Caco-2 (cell line): ENCODE measurements around the gene LSM4. TPM values are rescaled to one million over a fixed set of nuclear protein-coding genes. Genes with fewer than 3 reads are reported as not detected.

Experiments
- BruUV-seq: library from RNA; stranded (reverse); fragments of 400-500 nt; replicated peaks from 2 replicates; lab custom pipeline; 2021; lab: Mats Ljungman, UMichigan
- CTCF ChIA-PET: fragments of 300-600 bp; sonication (Branson Sonifier 250); formaldehyde crosslinking; loops from one replicate; lab custom pipeline; 2022; ENCODE audit warnings: antibody characterized with exemption; lab: Charles Lee
- POLR2A ChIA-PET: fragments of 300-600 bp; sonication (Branson Sonifier 250); formaldehyde crosslinking; loops from one replicate; lab custom pipeline; 2022; ENCODE audit warnings: antibody characterized with exemption; lab: Charles Lee
- DNase-seq, 2 experiments: peaks; one replicate each; pipeline versions ENCODE4 v3.0.0 to v3.0.0-alpha.2; 2020 to 2022
- H3K27me3 ChIP-seq: replicated peaks from 2 replicates; pipeline ENCODE4 v1.6.0; 2011; ENCODE audit warnings: low read length; ENCODE audit not compliant: control insufficient read depth, insufficient read depth
- H3K36me3 ChIP-seq: 2 replicates; pipeline ENCODE4 v1.5.1; 2011; ENCODE audit warnings: low read length; ENCODE audit not compliant: control insufficient read depth, insufficient read depth
- H3K4me1 ChIP-seq: fragments of 250-450 bp; sonication (Bioruptor Pico); 2 replicates; pipeline ENCODE4 v1.5.1; 2020; ENCODE audit warnings: mild to moderate bottlenecking
- H3K4me3 ChIP-seq: 2 replicates; pipeline ENCODE4 v1.5.1; 2011; ENCODE audit warnings: low read depth, mild to moderate bottlenecking, control low read depth, low read length
- H3K9me3 ChIP-seq: fragments of 250-450 bp; sonication (Bioruptor Pico); 2 replicates; pipeline ENCODE4 v1.5.1; 2020; ENCODE audit warnings: mild to moderate bottlenecking, moderate library complexity
- H3K27ac Mint-ChIP-seq: one replicate; pipeline ENCODE4 v1.8.0; 2022; ENCODE audit warnings: mixed read lengths; ENCODE audit not compliant: unreplicated experiment
- H3K27me3 Mint-ChIP-seq: one replicate; pipeline ENCODE4 v1.8.0; 2022; ENCODE audit warnings: mixed read lengths; ENCODE audit not compliant: insufficient read depth, unreplicated experiment
- H3K36me3 Mint-ChIP-seq: one replicate; pipeline ENCODE4 v1.8.0; 2022; ENCODE audit warnings: mild to moderate bottlenecking, mixed read lengths; ENCODE audit not compliant: insufficient read depth, unreplicated experiment
- H3K4me1 Mint-ChIP-seq: one replicate; pipeline ENCODE4 v1.8.0; 2022; ENCODE audit warnings: low read depth, mixed read lengths; ENCODE audit not compliant: unreplicated experiment
- H3K4me3 Mint-ChIP-seq: one replicate; pipeline ENCODE4 v1.8.0; 2022; ENCODE audit warnings: mild to moderate bottlenecking, moderate library complexity, mixed read lengths; ENCODE audit not compliant: unreplicated experiment
- H3K9me3 Mint-ChIP-seq: one replicate; pipeline ENCODE4 v1.8.0; 2022; ENCODE audit warnings: mixed read lengths; ENCODE audit not compliant: unreplicated experiment
- CTCF ChIP-seq, 2 experiments: fragments of 200-600 bp in 1 of 2; IDR thresholded peaks; 1 replicate in 1 of 2; 2 replicates in 1 of 2; pipeline versions ENCODE4 v1.5.1 to v1.8.0; 2011 to 2022; ENCODE audit warnings: antibody characterized with exemption in 1 of 2, control low read depth in 1 of 2, inconsistent platforms in 1 of 2, low read depth in 1 of 2, low read length in 1 of 2, mild to moderate bottlenecking in 1 of 2, moderate library complexity in 1 of 2; ENCODE audit not compliant: insufficient read depth in 1 of 2, severe bottlenecking in 1 of 2, unreplicated experiment in 1 of 2
- intact Hi-C: fragments of 100-400 bp; cut with micrococcal nuclease; formaldehyde crosslinking; loops from one replicate; pipeline ENCODE4 v1.10.0; 2022; ENCODE audit not compliant: unreplicated experiment
- total RNA-seq: library from RNA; stranded (reverse); gene quantifications from 2 replicates; pipeline ENCODE4 v1.2.3, GENCODE V29; 2022

The LSM4 gene
- total RNA-seq, 1 experiment from 2014 or later = 184 TPM

DNA sequence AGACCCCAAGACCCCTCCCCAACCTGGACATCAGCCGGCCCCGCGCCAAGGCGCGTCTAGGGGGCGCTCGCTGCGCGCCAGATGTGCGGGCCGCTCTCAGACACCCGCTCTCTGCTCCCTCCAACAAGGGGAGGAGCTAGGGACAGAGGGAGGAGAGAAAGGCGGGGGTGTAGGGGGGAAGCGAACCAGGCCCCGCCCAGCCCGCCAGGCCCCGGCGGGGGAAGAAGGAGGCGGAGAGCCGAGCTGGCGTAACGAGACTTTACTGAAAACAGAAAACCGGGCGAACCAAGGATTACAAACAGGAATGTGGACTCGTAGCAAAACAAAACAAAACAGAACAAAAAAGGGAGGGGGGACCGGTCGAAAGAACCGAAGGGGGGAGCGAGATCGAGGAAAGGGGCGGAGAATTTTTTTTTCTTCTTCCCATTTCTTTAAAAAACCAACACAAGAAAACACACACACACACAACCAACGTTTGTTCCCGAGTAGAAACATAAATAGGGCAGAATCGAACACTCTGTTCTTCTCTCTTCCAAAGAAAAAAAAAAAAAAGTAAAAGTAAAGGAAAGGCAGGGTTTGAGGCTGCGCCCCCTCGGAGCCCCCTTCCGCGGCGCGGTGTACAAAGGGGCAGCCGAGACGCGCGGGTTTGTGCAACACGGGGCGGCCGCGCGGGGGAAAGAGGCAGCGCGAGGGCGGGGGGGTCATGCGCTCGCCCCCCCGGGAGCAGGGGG lies 43.2 kb downstream of the LSM4 start:
- peaks cover 34% of the 10 kb centered on the region for H3K4me1 ChIP-seq
- H3K9me3 ChIP-seq = no peaks in the 10 kb centered on the region
- CTCF ChIA-PET = interaction anchor here (0.5 to 4.8 kb wide), 38 partner anchors 9 to 987 kb away, joined by 3 to 155 read pairs (median 4); partner anchors contain the start of genes GDF15, LSM4, MPV17L2 and RAB3A
- BruUV-seq = TSS peak; percentile 45
- peak overlapping the region; percentile 94 for H3K4me3 ChIP-seq
- Mint-ChIP-seq H3K4me1 (peaks cover 20% of the 10 kb centered on the region), H3K27me3 (peaks cover 6% of the 10 kb centered on the region), H3K27ac (peak overlapping the region; percentile 99), H3K9me3 (no peaks in the 10 kb centered on the region), H3K36me3 (peaks cover 70% of the 10 kb centered on the region), H3K4me3 (peak overlapping the region; percentile 93)
- POLR2A ChIA-PET = interaction anchor here (0.5 to 4.8 kb wide), 18 partner anchors 13 to 874 kb away, joined by 3 to 225 read pairs (median 4); partner anchors contain the start of genes BST2, GDF15, KXD1 and LSM4
- peak; percentile 81 to 88 for TF ChIP-seq CTCF (IDR thresholded peaks at IDR 0.05; ENCODE audit: insufficient read depth in 1 of 2, low read depth in 1 of 2, low read length in 1 of 2, severe bottlenecking in 1 of 2, unreplicated experiment in 1 of 2)
- intact Hi-C loops = loop anchor here (1.0 kb wide), 2 partner anchors 44 to 49 kb away; partner anchors contain the start of gene LSM4
- H3K27me3 ChIP-seq = no peaks in the 10 kb centered on the region
- H3K36me3 ChIP-seq = peaks cover 3% of the 10 kb centered on the region; the same call in 1 of the 2 replicates
- peak; percentile 93 to 94 for DNase-seq

DNA sequence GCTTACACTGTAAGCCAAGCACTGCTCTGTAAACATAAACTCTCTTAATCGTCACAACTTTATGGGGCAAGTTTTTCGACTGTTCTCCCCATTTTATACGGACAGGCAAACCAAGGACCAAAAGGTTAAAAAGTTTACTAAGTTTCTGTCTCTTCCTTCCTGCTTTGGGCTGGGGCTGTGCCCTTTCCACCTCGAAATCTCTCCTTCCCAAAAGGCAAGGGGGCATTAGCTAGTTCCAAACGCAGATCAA lies 43.7 kb downstream of the LSM4 start:
- peak overlapping the region; percentile 94 for H3K4me3 ChIP-seq
- Mint-ChIP-seq H3K27ac (peak overlapping the region; percentile 99), H3K4me1 (peaks cover 20% of the 10 kb centered on the region), H3K36me3 (peaks cover 75% of the 10 kb centered on the region), H3K27me3 (peaks cover 6% of the 10 kb centered on the region), H3K4me3 (peak overlapping the region; percentile 93), H3K9me3 (no peaks in the 10 kb centered on the region)
- no TSS peak for BruUV-seq
- H3K4me1 ChIP-seq = peaks cover 39% of the 10 kb centered on the region
- ChIA-PET POLR2A (interaction anchor here (0.6 to 4.8 kb wide), 7 partner anchors 13 to 138 kb away, joined by 4 to 225 read pairs (median 6); partner anchors contain the start of gene LSM4), CTCF (interaction anchor here (0.6 to 4.8 kb wide), 24 partner anchors 13 to 244 kb away, joined by 3 to 155 read pairs (median 6); partner anchors contain the start of genes LSM4, RAB3A and SSBP4)
- H3K36me3 ChIP-seq = peaks cover 3% of the 10 kb centered on the region; the same call in 1 of the 2 replicates
- H3K9me3 ChIP-seq = no peaks in the 10 kb centered on the region
- no peak for DNase-seq
- H3K27me3 ChIP-seq = no peaks in the 10 kb centered on the region
- intact Hi-C loops = loop anchor here (1.0 kb wide), 2 partner anchors 44 to 49 kb away; partner anchors contain the start of gene LSM4
- no peak for TF ChIP-seq CTCF (IDR thresholded peaks at IDR 0.05; ENCODE audit: insufficient read depth in 1 of 2, low read depth in 1 of 2, low read length in 1 of 2, severe bottlenecking in 1 of 2, unreplicated experiment in 1 of 2)

- H3K36me3 ChIP-seq = peaks cover 3% of the 10 kb centered on the region; the same call in 1 of the 2 replicates
- DNase-seq = peak in 1 of 2 experiments; percentile 37
- POLR2A ChIA-PET = interaction anchor here (0.6 to 4.8 kb wide), 6 partner anchors 14 to 107 kb away, joined by 3 to 225 read pairs (median 22); partner anchors contain the start of gene LSM4
- H3K9me3 ChIP-seq = no peaks in the 10 kb centered on the region
- Mint-ChIP-seq H3K27ac (peak overlapping the region; percentile 99), H3K27me3 (peaks cover 6% of the 10 kb centered on the region), H3K36me3 (peaks cover 80% of the 10 kb centered on the region), H3K4me3 (peak overlapping the region; percentile 93), H3K9me3 (no peaks in the 10 kb centered on the region), H3K4me1 (peaks cover 20% of the 10 kb centered on the region)
- peaks cover 40% of the 10 kb centered on the region for H3K4me1 ChIP-seq
- CTCF ChIA-PET = interaction anchor here (0.6 to 4.8 kb wide), 15 partner anchors 13 to 174 kb away, joined by 3 to 155 read pairs (median 5); partner anchors contain the start of gene LSM4
- H3K4me3 ChIP-seq = peak overlapping the region; percentile 94
- intact Hi-C loops = loop anchor here (1.0 kb wide), 2 partner anchors 45 to 50 kb away; partner anchors contain the start of gene LSM4
- peak; percentile 15 to 16 for TF ChIP-seq CTCF (IDR thresholded peaks at IDR 0.05; ENCODE audit: insufficient read depth in 1 of 2, low read depth in 1 of 2, low read length in 1 of 2, severe bottlenecking in 1 of 2, unreplicated experiment in 1 of 2)
- BruUV-seq = no TSS peak
- no peaks in the 10 kb centered on the region for H3K27me3 ChIP-seq
Observed at GRCh38 chr19:18278521-18279265, 44.2 kb downstream of the LSM4 start.
